Progenitor cell of endocrine pancreas (in vitro differentiated cells): ENCODE data around the gene SPATS2L. TPM values are rescaled to one million over a fixed set of nuclear protein-coding genes. Genes with fewer than 3 reads are reported as not detected.

ENCODE experiments used
- DNase-seq: peaks from one replicate; pipeline ENCODE4 v3.0.0; 2021; ENCODE audit warnings: low spot score; ENCODE audit not compliant: unreplicated experiment
- H3K27ac Mint-ChIP-seq: 2 replicates; pipeline ENCODE4 v1.8.0; 2021; ENCODE audit warnings: mild to moderate bottlenecking, moderate library complexity, mixed read lengths
- H3K27me3 Mint-ChIP-seq: 2 replicates; pipeline ENCODE4 v1.8.0; 2021; ENCODE audit warnings: mixed read lengths
- H3K36me3 Mint-ChIP-seq: 2 replicates; pipeline ENCODE4 v1.8.0; 2022; ENCODE audit warnings: mixed read lengths; ENCODE audit not compliant: insufficient read depth
- H3K4me1 Mint-ChIP-seq: 2 replicates; pipeline ENCODE4 v1.8.0; 2021; ENCODE audit warnings: low read depth, mixed read lengths
- H3K4me3 Mint-ChIP-seq: 2 replicates; pipeline ENCODE4 v1.8.0; 2021; ENCODE audit warnings: low read depth, mild to moderate bottlenecking, moderate library complexity, mixed read lengths
- H3K9me3 Mint-ChIP-seq: 2 replicates; pipeline ENCODE4 v1.8.0; 2021; ENCODE audit warnings: low read depth, mixed read lengths
- CTCF ChIP-seq: fragments of 200-600 bp; sonication (generic); IDR thresholded peaks from one replicate; pipeline ENCODE4 v1.5.0; 2021; ENCODE audit warnings: antibody characterized with exemption, mild to moderate bottlenecking; ENCODE audit not compliant: unreplicated experiment
- total RNA-seq: library from RNA; stranded (reverse); gene quantifications from 2 replicates; pipeline ENCODE4 v1.2.1, GENCODE V29; 2021

Gene SPATS2L
- total RNA-seq, 1 donor from 2014 or later, result 110 TPM

GRCh38 chr2:200300638-200301314 lies 5.7 kb upstream of the SPATS2L start:
- no peak for DNase-seq
- Mint-ChIP-seq H3K4me3 (no peak overlapping the region), H3K27ac (no peak overlapping the region), H3K4me1 (peaks cover 34% of the 10 kb centered on the region), H3K9me3 (peaks cover 2% of the 10 kb centered on the region), H3K27me3 (no peaks in the 10 kb centered on the region), H3K36me3 (no peaks in the 10 kb centered on the region)
- TF ChIP-seq CTCF, result no peak

- H3K36me3 Mint-ChIP-seq, result no peaks in the 10 kb centered on the region
- peaks cover 27% of the 10 kb centered on the region for H3K4me1 Mint-ChIP-seq
- no peaks in the 10 kb centered on the region for H3K27me3 Mint-ChIP-seq
- no peak overlapping the region for H3K27ac Mint-ChIP-seq
- H3K9me3 Mint-ChIP-seq, result no peaks in the 10 kb centered on the region
- no peak for DNase-seq
- no peak overlapping the region for H3K4me3 Mint-ChIP-seq
- no peak for TF ChIP-seq CTCF
These were observed 4.3 kb upstream of the SPATS2L start for GRCh38 chr2:200301953-200302858.

GRCh38 chr2:200302940-200303727 lies 3.4 kb upstream of the SPATS2L start:
- TF ChIP-seq CTCF, result no peak
- Mint-ChIP-seq H3K27me3 (no peaks in the 10 kb centered on the region), H3K4me3 (no peak overlapping the region), H3K27ac (no peak overlapping the region), H3K4me1 (peaks cover 28% of the 10 kb centered on the region), H3K9me3 (no peaks in the 10 kb centered on the region), H3K36me3 (no peaks in the 10 kb centered on the region)
- no peak for DNase-seq

GRCh38 chr2:200305797-200306195 lies 697 bp upstream of the SPATS2L start:
- Mint-ChIP-seq H3K9me3 (no peaks in the 10 kb centered on the region), H3K36me3 (no peaks in the 10 kb centered on the region), H3K4me1 (peaks cover 42% of the 10 kb centered on the region), H3K27ac (peak overlapping the region; percentile 99), H3K4me3 (peak overlapping the region; percentile 86), H3K27me3 (no peaks in the 10 kb centered on the region)
- DNase-seq, result peak; percentile 13
- TF ChIP-seq CTCF, result peak; percentile 33
